ENCODE results near the gene ARHGEF19. TPM values are rescaled to one million over a fixed set of nuclear protein-coding genes. Genes with fewer than 3 reads are reported as not detected.
A peak's percentile ranks its signal among the peaks of the same experiment; 100 is the strongest.

The ARHGEF19 gene
- total RNA-seq, 1 experiment from 2014 or later, result 38.5 TPM

DNA sequence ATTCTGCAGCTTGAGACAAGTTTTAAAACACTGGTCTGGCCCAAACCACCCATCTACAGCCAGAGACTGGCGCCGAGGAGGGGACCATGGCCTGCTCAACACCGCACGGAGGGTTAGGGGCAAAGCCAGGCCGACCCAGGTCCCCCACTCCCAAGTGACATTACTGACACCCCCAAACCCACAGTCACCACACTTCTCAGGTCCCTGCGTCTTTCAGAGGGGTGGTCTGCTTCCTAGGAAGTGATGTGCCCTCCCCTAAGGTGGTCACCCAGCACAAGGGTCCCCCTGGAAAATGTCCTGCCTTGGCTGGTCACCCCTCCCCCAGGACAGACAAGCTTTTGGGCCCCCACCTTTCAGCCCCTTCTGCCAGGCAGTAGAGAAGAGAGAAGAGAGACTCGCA is 35.8 kb downstream of the ARHGEF19 start:
- no peak overlapping the region for H3K4me3 ChIP-seq
- H3K79me2 ChIP-seq (ENCODE audit: low read depth), result no peaks in the 10 kb centered on the region; the same call in 1 of the 2 replicates
- H3K4me1 ChIP-seq (replicated peaks; ENCODE audit: insufficient read depth), result peaks cover 96% of the 10 kb centered on the region
- H3K36me3 ChIP-seq (ENCODE audit: low read depth), result no peaks in the 10 kb centered on the region
- CTCF ChIA-PET, result no interaction called here
- H3K4me2 ChIP-seq, result peak overlapping the region; percentile 70
- no peak overlapping the region for H2AFZ ChIP-seq
- H3K9me2 ChIP-seq (ENCODE audit: insufficient read depth), result no peaks in the 10 kb centered on the region
- intact Hi-C loops (cut with micrococcal nuclease; ENCODE audit: unreplicated experiment), result no loop called here
- TF ChIP-seq EZH2 (IDR thresholded peaks at IDR 0.05; ENCODE audit: low read depth), result no peak
- TF ChIP-seq, protein P1, sequence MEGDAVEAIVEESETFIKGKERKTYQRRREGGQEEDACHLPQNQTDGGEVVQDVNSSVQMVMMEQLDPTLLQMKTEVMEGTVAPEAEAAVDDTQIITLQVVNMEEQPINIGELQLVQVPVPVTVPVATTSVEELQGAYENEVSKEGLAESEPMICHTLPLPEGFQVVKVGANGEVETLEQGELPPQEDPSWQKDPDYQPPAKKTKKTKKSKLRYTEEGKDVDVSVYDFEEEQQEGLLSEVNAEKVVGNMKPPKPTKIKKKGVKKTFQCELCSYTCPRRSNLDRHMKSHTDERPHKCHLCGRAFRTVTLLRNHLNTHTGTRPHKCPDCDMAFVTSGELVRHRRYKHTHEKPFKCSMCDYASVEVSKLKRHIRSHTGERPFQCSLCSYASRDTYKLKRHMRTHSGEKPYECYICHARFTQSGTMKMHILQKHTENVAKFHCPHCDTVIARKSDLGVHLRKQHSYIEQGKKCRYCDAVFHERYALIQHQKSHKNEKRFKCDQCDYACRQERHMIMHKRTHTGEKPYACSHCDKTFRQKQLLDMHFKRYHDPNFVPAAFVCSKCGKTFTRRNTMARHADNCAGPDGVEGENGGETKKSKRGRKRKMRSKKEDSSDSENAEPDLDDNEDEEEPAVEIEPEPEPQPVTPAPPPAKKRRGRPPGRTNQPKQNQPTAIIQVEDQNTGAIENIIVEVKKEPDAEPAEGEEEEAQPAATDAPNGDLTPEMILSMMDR (conservative IDR thresholded peaks at IDR 0.05), result no peak
- no peaks in the 10 kb centered on the region for H4K20me1 ChIP-seq (ENCODE audit: insufficient read depth)
- H3F3A ChIP-seq (ENCODE audit: insufficient read depth, low read depth), result peaks cover 55% of the 10 kb centered on the region
- H3K27ac ChIP-seq, result peak overlapping the region; percentile 98
- H3K27me3 ChIP-seq (ENCODE audit: insufficient read depth, low read depth), result no peaks in the 10 kb centered on the region
- POLR2A ChIA-PET (ENCODE audit: unreplicated experiment), result no interaction called here
- no peak for DNase-seq
- no peaks in the 10 kb centered on the region for H3K9me3 ChIP-seq (ENCODE audit: insufficient read depth, low read depth)
- BruUV-seq (replicated peaks), result TSS peak; percentile 13

DNA sequence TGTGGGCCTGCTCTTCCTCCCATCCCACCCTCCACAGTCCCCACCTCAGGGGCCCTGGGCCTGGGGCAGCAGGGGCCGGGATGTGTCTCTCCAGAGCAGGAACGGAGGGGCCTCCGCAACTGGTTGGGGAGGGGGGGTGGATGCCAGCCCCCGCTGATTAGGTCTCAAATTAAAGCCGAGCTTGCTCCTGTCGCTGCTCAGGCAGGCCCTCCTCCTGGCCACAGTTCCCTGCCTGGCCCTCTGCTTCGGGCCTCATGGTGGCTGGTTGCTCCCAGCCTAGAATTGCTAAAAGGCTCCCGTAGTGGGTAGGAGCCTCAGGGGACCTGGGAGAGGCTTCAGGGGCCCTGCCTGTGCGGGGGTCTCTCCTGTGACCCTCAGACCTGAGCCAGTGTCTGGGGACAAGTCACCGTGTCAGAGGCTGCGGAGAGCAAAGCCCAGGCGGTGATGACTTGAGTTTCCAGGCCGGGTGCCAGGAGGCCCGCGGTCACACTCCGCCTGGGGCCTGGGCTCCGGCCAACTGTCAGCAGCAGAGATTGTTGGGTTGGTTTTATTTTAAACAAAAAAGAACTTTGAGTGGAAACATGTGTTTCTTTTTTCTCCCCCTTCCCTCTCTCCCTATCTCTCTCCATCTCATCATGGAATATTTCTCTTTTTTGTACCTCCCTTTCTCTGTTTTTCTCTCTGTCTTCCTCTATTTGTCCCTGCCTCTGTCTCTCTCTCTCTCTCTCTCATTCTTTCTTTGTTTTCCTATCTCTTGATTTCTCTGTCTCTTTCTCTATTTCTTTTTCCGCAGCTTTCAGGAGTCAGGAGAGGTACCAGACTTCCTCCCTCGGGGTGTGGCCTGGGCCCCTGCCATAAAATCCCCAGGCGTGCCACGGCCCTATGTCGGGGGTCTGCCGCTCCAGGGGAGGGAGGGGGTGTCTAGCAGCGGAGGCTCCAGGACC is 36.6 kb downstream of the ARHGEF19 start:
- Histone ChIP-seq H3K4me3 (no peak overlapping the region), H3K4me1 (replicated peaks; ENCODE audit: insufficient read depth) (peaks cover 96% of the 10 kb centered on the region), H4K20me1 (ENCODE audit: insufficient read depth) (no peaks in the 10 kb centered on the region), H3K4me2 (peak overlapping the region; percentile 70), H3K36me3 (ENCODE audit: low read depth) (no peaks in the 10 kb centered on the region), H3K9me2 (ENCODE audit: insufficient read depth) (no peaks in the 10 kb centered on the region), H3K79me2 (ENCODE audit: low read depth) (no peaks in the 10 kb centered on the region; the same call in 1 of the 2 replicates), H2AFZ (no peak overlapping the region; the same call in 1 of the 2 replicates), H3F3A (ENCODE audit: insufficient read depth, low read depth) (peaks cover 50% of the 10 kb centered on the region), H3K9me3 (ENCODE audit: insufficient read depth, low read depth) (no peaks in the 10 kb centered on the region), H3K27me3 (ENCODE audit: insufficient read depth, low read depth) (no peaks in the 10 kb centered on the region), H3K27ac (peak overlapping the region; percentile 98)
- no peak for TF ChIP-seq EZH2 (IDR thresholded peaks at IDR 0.05; ENCODE audit: low read depth)
- TF ChIP-seq, protein P1 (conservative IDR thresholded peaks at IDR 0.05), result no peak
- BruUV-seq (replicated peaks), result no TSS peak
- POLR2A ChIA-PET (ENCODE audit: unreplicated experiment), result interaction anchor here (0.7 to 0.8 kb wide), 2 partner anchors 31 to 51 kb away, joined by 3 to 4 read pairs; no protein-coding TSS in a partner anchor
- intact Hi-C loops (cut with micrococcal nuclease; ENCODE audit: unreplicated experiment), result no loop called here
- peak; percentile 68 to 85 for DNase-seq
- CTCF ChIA-PET, result interaction anchor here (0.6 kb wide), 1 partner anchor 14 kb away, joined by 7 read pairs; no protein-coding TSS in a partner anchor

DNA sequence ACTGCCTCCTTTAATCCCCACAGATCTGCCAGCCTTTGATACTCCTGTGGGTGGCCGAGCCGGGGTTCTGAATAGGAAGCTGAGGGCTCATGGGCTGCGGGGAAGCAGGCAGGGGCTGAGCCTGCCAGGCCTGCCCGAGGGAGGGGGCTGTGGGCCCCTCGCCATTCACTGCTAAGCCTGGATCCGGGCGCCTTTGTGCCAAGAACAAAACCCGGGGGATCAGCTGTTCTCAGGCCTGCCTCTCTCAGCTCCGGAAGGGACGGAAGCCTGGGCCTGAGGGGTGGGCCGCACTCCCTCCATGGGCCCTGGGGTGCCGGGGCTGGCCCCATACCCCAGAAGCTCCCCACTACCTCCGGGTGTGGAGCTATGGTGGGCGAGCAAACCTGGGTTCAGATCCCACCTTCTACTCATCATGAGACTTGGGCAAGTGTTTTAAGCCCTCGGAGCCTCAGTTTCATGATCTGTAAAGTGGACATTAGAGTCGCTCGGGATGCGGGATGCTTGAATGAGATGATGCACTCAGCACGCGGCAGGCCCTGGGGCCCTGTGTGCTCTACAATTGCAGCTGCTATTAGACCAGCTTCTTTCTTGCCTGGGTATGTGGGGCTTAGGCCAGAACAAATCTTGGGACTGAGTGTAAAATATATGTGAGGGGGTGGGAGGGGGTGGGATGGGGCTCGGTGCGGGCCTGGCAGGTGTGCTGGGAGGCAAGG is 37.4 kb downstream of the ARHGEF19 start:
- no TSS peak for BruUV-seq (replicated peaks)
- peaks cover 44% of the 10 kb centered on the region for H3F3A ChIP-seq (ENCODE audit: insufficient read depth, low read depth)
- H3K4me3 ChIP-seq, result no peak overlapping the region
- POLR2A ChIA-PET (ENCODE audit: unreplicated experiment), result interaction anchor here (0.7 to 0.8 kb wide), 2 partner anchors 30 to 50 kb away, joined by 3 to 4 read pairs; no protein-coding TSS in a partner anchor
- DNase-seq, result no peak
- H3K27ac ChIP-seq, result peak overlapping the region; percentile 98
- intact Hi-C loops (cut with micrococcal nuclease; ENCODE audit: unreplicated experiment), result loop anchor here (5.0 kb wide), 1 partner anchor 373 kb away; no protein-coding TSS in a partner anchor
- CTCF ChIA-PET, result interaction anchor here (0.6 kb wide), 1 partner anchor 13 kb away, joined by 7 read pairs; no protein-coding TSS in a partner anchor
- H3K9me3 ChIP-seq (ENCODE audit: insufficient read depth, low read depth), result no peaks in the 10 kb centered on the region
- H3K4me2 ChIP-seq, result peak overlapping the region; percentile 70
- no peak for TF ChIP-seq EZH2 (IDR thresholded peaks at IDR 0.05; ENCODE audit: low read depth)
- TF ChIP-seq, protein P1 (conservative IDR thresholded peaks at IDR 0.05), result no peak
- H3K36me3 ChIP-seq (ENCODE audit: low read depth), result no peaks in the 10 kb centered on the region
- H3K27me3 ChIP-seq (ENCODE audit: insufficient read depth, low read depth), result no peaks in the 10 kb centered on the region
- H2AFZ ChIP-seq, result no peak overlapping the region
- H3K4me1 ChIP-seq (replicated peaks; ENCODE audit: insufficient read depth), result peaks cover 95% of the 10 kb centered on the region
- no peaks in the 10 kb centered on the region for H3K9me2 ChIP-seq (ENCODE audit: insufficient read depth)
- H4K20me1 ChIP-seq (ENCODE audit: insufficient read depth), result no peaks in the 10 kb centered on the region
- no peaks in the 10 kb centered on the region; the same call in 1 of the 2 replicates for H3K79me2 ChIP-seq (ENCODE audit: low read depth)
